Common myeloid progenitor, CD34-positive (primary cell): Measurements from ENCODE around the gene RNF146.

Source experiments
- CTCF ChIA-PET: fragments of 350-600 bp; sonication (Branson Sonifier 250); formaldehyde crosslinking; loops from one replicate; lab custom pipeline; 2021; ENCODE audit warnings: antibody characterized with exemption; lab: Charles Lee
- POLR2A ChIA-PET: fragments of 350-600 bp; sonication (Branson Sonifier 250); formaldehyde crosslinking; loops from one replicate; lab custom pipeline; 2021; ENCODE audit warnings: antibody characterized with exemption; lab: Charles Lee
- DNase-seq, 3 donors: peaks; one replicate each; pipeline versions ENCODE4 v3.0.0 to v3.0.0-alpha.2; 2013
- H3K27ac ChIP-seq, 2 experiments: 1 replicate in 1 of 2; 2 replicates in 1 of 2; pipeline ENCODE4 v1.7.0; 2013; ENCODE audit warnings: inconsistent platforms in 2 of 2, low read length in 2 of 2, mild to moderate bottlenecking in 2 of 2, low read depth in 1 of 2, moderate library complexity in 1 of 2; ENCODE audit not compliant: severe bottlenecking in 2 of 2, insufficient read depth in 1 of 2, poor library complexity in 1 of 2
- H3K27me3 ChIP-seq, 5 experiments: replicated peaks in 2 of 5; 1 replicate in 3 of 5; 2 replicates in 2 of 5; pipeline versions ENCODE4 v1.6.1 to v1.7.0; 2013; ENCODE audit warnings: low read length in 4 of 5, mild to moderate bottlenecking in 2 of 5, moderate library complexity in 2 of 5, inconsistent platforms in 1 of 5; ENCODE audit not compliant: insufficient read depth in 5 of 5, control insufficient read depth in 4 of 5
- H3K36me3 ChIP-seq, 4 experiments: 1 replicate in 2 of 4; 2 replicates in 2 of 4; pipeline versions ENCODE4 v1.6.1 to v1.7.0; 2013; ENCODE audit warnings: low read length in 3 of 4, control low read depth in 1 of 4, mild to moderate bottlenecking in 1 of 4; ENCODE audit not compliant: control insufficient read depth in 4 of 4, insufficient read depth in 4 of 4
- H3K4me1 ChIP-seq, 4 experiments: 1 replicate in 3 of 4; 2 replicates in 1 of 4; pipeline versions ENCODE4 v1.6.1 to v1.7.1; 2013; ENCODE audit warnings: low read length in 3 of 4, mild to moderate bottlenecking in 3 of 4, control low read depth in 1 of 4, inconsistent platforms in 1 of 4, moderate library complexity in 1 of 4; ENCODE audit not compliant: control insufficient read depth in 4 of 4, insufficient read depth in 4 of 4; ENCODE audit errors: control extremely low read depth in 1 of 4
- H3K4me3 ChIP-seq, 7 experiments: 1 replicate in 4 of 7; 2 replicates in 3 of 7; pipeline versions ENCODE4 v1.5.1 to v1.7.0; 2013; ENCODE audit warnings: mild to moderate bottlenecking in 7 of 7, low read length in 6 of 7, moderate library complexity in 6 of 7, inconsistent platforms in 2 of 7, low read depth in 2 of 7, control low read depth in 1 of 7; ENCODE audit not compliant: insufficient read depth in 4 of 7, control insufficient read depth in 1 of 7; ENCODE audit errors: extremely low read depth in 1 of 7
- H3K9me3 ChIP-seq, 5 experiments: 1 replicate in 4 of 5; 2 replicates in 1 of 5; pipeline versions ENCODE4 v1.6.1 to v1.7.1; 2013; ENCODE audit warnings: low read length in 4 of 5, mild to moderate bottlenecking in 2 of 5, inconsistent platforms in 1 of 5, low read depth in 1 of 5, moderate library complexity in 1 of 5; ENCODE audit not compliant: control insufficient read depth in 4 of 5, insufficient read depth in 2 of 5; ENCODE audit errors: control extremely low read depth in 1 of 5
- WGBS: methylation state at CpG from one replicate; pipeline ENCODE4 v1.1.5; 2013; ENCODE audit not compliant: insufficient coverage; 5-methylcytosine and 5-hydroxymethylcytosine counted together

RNF146 gene

DNA sequence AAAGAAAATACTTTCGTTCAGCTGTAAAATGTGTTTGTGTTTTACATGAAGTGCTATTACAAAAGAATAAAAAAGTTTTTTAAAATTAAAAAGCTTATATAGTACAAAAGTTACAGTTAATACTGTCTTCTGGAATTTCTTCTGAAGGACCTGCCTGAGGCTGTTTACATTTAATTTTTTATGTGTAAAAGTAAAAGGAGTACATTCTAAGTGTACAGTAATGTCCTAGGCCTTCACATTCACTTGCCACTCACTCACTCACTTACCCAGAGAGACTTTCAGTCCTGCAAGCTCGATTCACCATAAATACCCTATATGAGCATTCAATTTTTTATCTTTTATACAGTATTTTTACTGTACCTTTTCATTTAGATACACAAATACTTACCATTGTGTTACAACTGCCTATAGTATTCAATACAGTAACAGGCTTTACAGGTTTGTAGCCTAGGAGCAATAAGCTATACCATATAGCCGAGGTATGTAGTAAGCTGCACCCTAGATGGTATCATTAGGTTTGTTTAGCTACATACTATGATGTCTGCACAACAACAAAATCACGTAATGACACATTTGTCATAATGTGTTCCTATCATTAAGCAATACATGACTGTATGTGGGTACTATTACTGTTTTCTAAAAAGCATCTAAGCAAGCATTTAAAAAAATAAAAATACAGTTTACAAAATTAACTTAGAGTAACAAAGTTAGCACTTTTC lies 33.0 kb downstream of the RNF146 start:
- WGBS: no CpG with 5 or more reads among the region's 4 CpGs
- ChIA-PET POLR2A (no interaction called here), CTCF (interaction anchor here (1.3 kb wide), 1 partner anchor 24 kb away, joined by 3 read pairs; no protein-coding TSS in a partner anchor)
- Histone ChIP-seq H3K9me3 (no peaks in the 10 kb centered on the region), H3K27ac (no peak overlapping the region), H3K27me3 (no peaks in the 10 kb centered on the region), H3K36me3 (peaks cover 0 to 19% (median 3%) of the 10 kb centered on the region in 4 experiments), H3K4me1 (no peaks in the 10 kb centered on the region), H3K4me3 (no peak overlapping the region)
- no peak for DNase-seq

DNA sequence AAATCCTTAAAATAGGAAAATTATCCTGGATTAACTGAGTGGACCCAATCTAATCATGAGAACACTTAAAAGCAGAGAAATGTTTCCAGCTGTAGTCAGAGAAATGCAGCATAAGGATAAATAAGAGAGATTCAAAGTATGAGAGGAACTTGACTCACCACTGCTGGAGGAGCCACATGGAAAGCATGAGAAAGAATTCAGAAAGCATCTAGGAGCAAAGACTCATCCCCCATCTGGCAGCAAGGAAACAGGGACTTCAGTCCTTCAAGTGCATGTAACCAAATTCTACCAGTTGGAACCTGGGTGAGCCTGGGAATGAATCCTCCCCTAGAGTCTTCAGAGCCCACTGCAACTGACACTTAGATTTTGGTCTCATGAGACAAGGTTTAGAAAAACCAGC lies 33.7 kb downstream of the RNF146 start:
- Histone ChIP-seq H3K9me3 (no peaks in the 10 kb centered on the region), H3K4me1 (no peaks in the 10 kb centered on the region), H3K27me3 (no peaks in the 10 kb centered on the region), H3K4me3 (no peak overlapping the region), H3K27ac (no peak overlapping the region), H3K36me3 (peaks cover 0 to 19% (median 3%) of the 10 kb centered on the region in 4 experiments)
- DNase-seq: no peak
- POLR2A ChIA-PET: no interaction called here
- CTCF ChIA-PET: interaction anchor here (1.0 to 2.3 kb wide), 4 partner anchors 11 to 238 kb away, joined by 3 to 9 read pairs (median 4); no protein-coding TSS in a partner anchor

- no peak overlapping the region for H3K4me3 ChIP-seq
- H3K27ac ChIP-seq: no peak overlapping the region
- no peaks in the 10 kb centered on the region for H3K4me1 ChIP-seq
- ChIA-PET CTCF (interaction anchor here (1.0 to 2.3 kb wide), 8 partner anchors 9 to 238 kb away, joined by 3 to 9 read pairs (median 4); no protein-coding TSS in a partner anchor), POLR2A (no interaction called here)
- H3K9me3 ChIP-seq: peaks cover 0 to 2% (median 0%) of the 10 kb centered on the region in 5 experiments
- no peaks in the 10 kb centered on the region for H3K27me3 ChIP-seq
- peaks cover 2 to 14% (median 5%) of the 10 kb centered on the region in 4 experiments for H3K36me3 ChIP-seq
- peak in 1 of 3 donors; percentile 2 for DNase-seq
- WGBS: 34% methylated on average over 2 of the region's 6 CpGs
Observed at GRCh38 chr6:127301199-127301700, 34.6 kb downstream of the RNF146 start.

DNA sequence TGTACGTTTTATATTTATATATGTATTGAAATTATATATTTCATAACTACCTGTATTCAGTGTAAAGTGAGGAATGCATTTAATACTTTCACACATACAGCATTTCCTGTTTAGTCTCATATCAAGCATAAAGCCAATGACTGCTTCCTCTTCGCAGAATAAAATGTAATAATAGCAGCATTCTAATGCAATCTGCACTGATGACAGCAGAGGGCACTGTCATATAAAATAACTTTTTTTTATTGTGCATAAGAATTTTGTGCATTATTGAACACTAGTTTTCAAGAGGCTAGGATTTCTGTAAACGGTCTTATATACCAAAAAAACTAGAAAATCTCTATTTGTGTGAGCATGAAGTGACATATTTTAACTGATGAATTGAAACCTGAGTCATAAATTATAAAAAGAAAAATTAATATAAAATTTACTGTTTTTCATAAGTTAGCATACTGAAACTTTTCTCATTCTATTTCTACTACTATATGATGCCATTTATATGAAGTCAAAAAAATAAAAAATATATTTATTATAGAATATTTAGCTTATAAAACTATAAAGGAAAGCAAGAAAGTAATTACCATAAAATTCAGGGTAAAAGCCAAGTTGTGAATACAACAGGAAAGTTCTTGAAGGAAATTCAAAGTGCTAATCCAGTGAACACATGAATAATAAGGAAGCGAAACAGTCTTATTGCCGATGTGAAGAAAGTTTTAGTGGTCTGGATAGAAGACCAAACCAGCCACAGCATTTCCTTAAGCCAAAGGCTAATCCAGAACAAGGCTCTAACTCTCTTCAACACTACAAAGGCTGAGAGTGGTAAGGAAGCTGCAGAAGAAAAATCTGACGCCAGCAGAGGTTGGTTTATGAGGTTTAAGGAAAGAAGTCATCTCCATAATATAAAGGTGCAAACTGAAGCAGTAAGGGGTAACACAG lies 36.3 kb downstream of the RNF146 start:
- ChIA-PET POLR2A (no interaction called here), CTCF (interaction anchor here (0.7 to 3.1 kb wide), 13 partner anchors 11 to 246 kb away, joined by 3 to 16 read pairs (median 4); partner anchors contain the start of genes KIAA0408 and RNF146)
- no peak overlapping the region for H3K27ac ChIP-seq
- peaks cover 0 to 7% (median 1%) of the 10 kb centered on the region in 5 experiments for H3K9me3 ChIP-seq
- H3K4me3 ChIP-seq: no peak overlapping the region
- DNase-seq: peak; percentile 58 to 83 (median 81)
- no peaks in the 10 kb centered on the region for H3K27me3 ChIP-seq
- H3K4me1 ChIP-seq: no peaks in the 10 kb centered on the region
- WGBS: 67% methylated on average over 3 of the region's 6 CpGs
- peaks cover 4 to 11% (median 5%) of the 10 kb centered on the region in 4 experiments for H3K36me3 ChIP-seq

DNA sequence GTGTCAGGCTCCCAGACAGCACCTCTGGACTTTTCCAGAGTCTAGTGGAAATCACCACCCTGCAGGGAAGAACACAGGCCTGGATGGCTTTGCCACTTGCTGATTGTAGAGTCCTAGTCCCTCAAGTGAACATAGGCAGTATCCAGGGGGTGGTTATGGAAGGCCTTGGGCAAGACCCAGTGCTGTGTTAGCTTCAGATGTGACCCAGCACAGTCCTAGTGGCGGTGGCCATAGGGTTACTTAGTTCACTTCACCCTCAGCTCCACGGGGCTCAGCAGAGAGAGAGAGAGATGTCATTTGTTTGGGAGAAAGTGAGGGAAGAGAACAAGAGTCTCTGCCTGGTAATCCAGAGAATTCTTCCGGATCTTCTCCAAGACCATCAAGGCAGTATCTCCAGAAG lies 37.3 kb downstream of the RNF146 start:
- 96% methylated on average over 3 of the region's 3 CpGs for WGBS
- CTCF ChIA-PET: interaction anchor here (0.7 to 3.1 kb wide), 14 partner anchors 12 to 338 kb away, joined by 3 to 16 read pairs (median 3); partner anchors contain the start of genes KIAA0408 and RNF146
- Histone ChIP-seq H3K9me3 (peaks cover 0 to 12% (median 2%) of the 10 kb centered on the region in 5 experiments), H3K36me3 (peaks cover 4 to 11% (median 5%) of the 10 kb centered on the region in 4 experiments), H3K27ac (no peak overlapping the region), H3K27me3 (no peaks in the 10 kb centered on the region), H3K4me1 (no peaks in the 10 kb centered on the region), H3K4me3 (no peak overlapping the region)
- DNase-seq: no peak
- POLR2A ChIA-PET: no interaction called here

DNA sequence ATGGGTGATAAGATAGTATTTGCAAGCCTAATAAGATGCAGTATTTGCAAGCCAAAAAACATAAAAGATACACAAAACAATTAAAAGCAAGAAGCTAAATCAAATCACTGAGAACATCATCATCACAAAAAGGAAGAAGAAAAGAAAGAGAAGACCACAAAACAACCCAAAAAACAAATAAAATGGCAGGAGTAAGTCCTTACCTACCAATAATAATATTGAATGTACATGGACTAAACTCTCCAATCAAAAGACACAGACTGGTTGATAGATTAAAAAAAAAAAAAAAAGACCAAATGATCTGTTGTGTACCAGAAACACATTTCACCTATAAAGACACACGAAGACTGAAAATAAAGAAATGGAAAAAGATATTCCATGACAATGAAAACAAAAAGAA lies 39.1 kb downstream of the RNF146 start:
- WGBS: no CpG with 5 or more reads among the region's 1 CpG
- no peak for DNase-seq
- Histone ChIP-seq H3K27me3 (no peaks in the 10 kb centered on the region), H3K4me1 (no peaks in the 10 kb centered on the region), H3K27ac (no peak overlapping the region), H3K36me3 (peaks cover 4 to 15% (median 6%) of the 10 kb centered on the region in 4 experiments), H3K9me3 (peaks cover 0 to 12% (median 3%) of the 10 kb centered on the region in 5 experiments), H3K4me3 (no peak overlapping the region)
- ChIA-PET CTCF (interaction anchor here (1.3 to 3.1 kb wide), 3 partner anchors 9 to 16 kb away, joined by 5 to 16 read pairs (median 5); no protein-coding TSS in a partner anchor), POLR2A (no interaction called here)
